ENCODE data around the gene TSHZ2.

TSHZ2 gene

GRCh38 chr20:52972190-52972937, at the start of gene TSHZ2:
TSHZ2 (plus strand) TSS chr20:52972358; CDS start chr20:52973294, 936 bp downstream.
- Histone ChIP-seq H3K4me1 (ENCODE audit: insufficient read depth, low read length) (no peaks in the 10 kb centered on the region), H3K36me3 (ENCODE audit: insufficient read depth, low read length) (no peaks in the 10 kb centered on the region), H3K9ac (ENCODE audit: low read depth, low read length) (peak within 1 kb of the TSS; percentile 78), H3K9me3 (ENCODE audit: control insufficient read depth, insufficient read depth, low read length) (no peaks in the 10 kb centered on the region)

DNA sequence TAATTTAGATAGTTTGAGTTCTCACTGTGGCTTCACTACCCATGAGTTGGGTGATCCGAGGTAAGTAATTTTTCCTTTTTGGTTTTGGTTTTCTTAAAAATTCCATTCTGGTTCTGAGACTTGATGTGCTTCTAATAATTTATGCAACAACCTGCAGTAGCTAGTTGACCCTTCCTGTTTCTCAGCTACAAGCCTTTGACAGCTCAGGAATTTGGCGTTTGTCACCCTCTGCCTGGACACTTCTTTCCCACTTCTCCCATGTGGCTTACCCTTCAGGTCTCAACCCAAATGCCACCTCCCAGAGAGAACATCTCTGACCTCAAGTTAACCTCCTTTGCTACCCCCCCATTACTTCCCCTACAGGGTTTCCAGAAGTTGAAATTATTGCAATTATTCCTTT, 49.7 kb upstream of the TSHZ2 start:
- no peaks in the 10 kb centered on the region for H3K9me3 ChIP-seq (ENCODE audit: control insufficient read depth, insufficient read depth, low read length)
- no peaks in the 10 kb centered on the region for H3K36me3 ChIP-seq (ENCODE audit: insufficient read depth, low read length)
- H3K4me1 ChIP-seq (ENCODE audit: insufficient read depth, low read length): peaks cover 6% of the 10 kb centered on the region; the same call in 1 of the 2 replicates
- no peak overlapping the region for H3K9ac ChIP-seq (ENCODE audit: low read depth, low read length)

GRCh38 chr20:52923123-52923937, 48.8 kb upstream of the TSHZ2 start:
- no peaks in the 10 kb centered on the region for H3K36me3 ChIP-seq (ENCODE audit: insufficient read depth, low read length)

DNA sequence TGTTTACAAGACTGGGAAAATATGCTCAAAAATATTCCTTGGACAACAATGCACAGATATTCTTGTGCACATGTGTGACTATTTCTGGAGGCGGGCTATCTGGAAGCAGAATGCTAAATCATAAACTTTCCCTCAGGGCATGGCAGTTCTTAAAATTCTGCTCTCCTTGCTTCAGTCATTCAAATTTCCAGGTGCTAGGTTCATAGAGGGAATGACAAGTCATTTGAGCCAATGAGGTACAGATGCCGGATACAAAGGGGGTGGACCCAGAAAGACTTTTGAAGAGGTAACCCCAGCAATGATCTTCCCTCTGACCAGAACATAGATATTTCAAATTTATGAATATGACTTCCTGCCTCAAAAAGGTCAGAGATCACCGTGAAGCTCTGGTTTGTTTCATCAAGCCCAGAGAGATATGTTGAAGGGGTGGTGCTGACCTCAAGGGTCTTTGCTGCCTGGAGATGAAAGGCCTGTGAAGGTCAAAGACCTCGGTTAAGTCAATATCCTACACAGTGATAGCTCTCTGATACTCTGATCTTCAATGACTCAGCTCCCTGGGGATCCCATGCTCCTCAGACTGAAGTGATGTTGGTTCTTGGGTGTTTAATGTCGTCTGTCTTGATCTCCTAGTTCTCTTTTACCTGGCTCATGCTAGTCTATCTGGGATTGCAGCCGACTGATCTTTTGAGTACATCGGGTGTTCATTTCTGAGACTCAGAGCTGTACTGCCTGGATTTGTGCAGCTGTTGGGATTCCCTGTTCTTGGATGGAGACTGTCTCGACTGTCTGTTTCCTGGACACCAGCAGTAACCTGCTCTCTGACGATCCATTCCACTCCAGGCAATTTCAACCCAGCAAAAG, 47.5 kb upstream of the TSHZ2 start:
- peaks cover 6% of the 10 kb centered on the region; the same call in 1 of the 2 replicates for H3K4me1 ChIP-seq (ENCODE audit: insufficient read depth, low read length)
- H3K9ac ChIP-seq (ENCODE audit: low read depth, low read length): no peak overlapping the region
- H3K36me3 ChIP-seq (ENCODE audit: insufficient read depth, low read length): no peaks in the 10 kb centered on the region
- no peaks in the 10 kb centered on the region for H3K9me3 ChIP-seq (ENCODE audit: control insufficient read depth, insufficient read depth, low read length)

More at GRCh38 chr20:52923123-52923937, 48.8 kb upstream of the TSHZ2 start:
- Histone ChIP-seq H3K9me3 (ENCODE audit: control insufficient read depth, insufficient read depth, low read length) (no peaks in the 10 kb centered on the region), H3K9ac (ENCODE audit: low read depth, low read length) (no peak overlapping the region), H3K4me1 (ENCODE audit: insufficient read depth, low read length) (peaks cover 6% of the 10 kb centered on the region; the same call in 1 of the 2 replicates)

- H3K4me1 ChIP-seq (ENCODE audit: insufficient read depth, low read length): peaks cover 6% of the 10 kb centered on the region; the same call in 1 of the 2 replicates
- H3K9ac ChIP-seq (ENCODE audit: low read depth, low read length): no peak overlapping the region
- no peaks in the 10 kb centered on the region for H3K9me3 ChIP-seq (ENCODE audit: control insufficient read depth, insufficient read depth, low read length)
- no peaks in the 10 kb centered on the region for H3K36me3 ChIP-seq (ENCODE audit: insufficient read depth, low read length)
These were observed 45.7 kb upstream of the TSHZ2 start for GRCh38 chr20:52926505-52926904.

DNA sequence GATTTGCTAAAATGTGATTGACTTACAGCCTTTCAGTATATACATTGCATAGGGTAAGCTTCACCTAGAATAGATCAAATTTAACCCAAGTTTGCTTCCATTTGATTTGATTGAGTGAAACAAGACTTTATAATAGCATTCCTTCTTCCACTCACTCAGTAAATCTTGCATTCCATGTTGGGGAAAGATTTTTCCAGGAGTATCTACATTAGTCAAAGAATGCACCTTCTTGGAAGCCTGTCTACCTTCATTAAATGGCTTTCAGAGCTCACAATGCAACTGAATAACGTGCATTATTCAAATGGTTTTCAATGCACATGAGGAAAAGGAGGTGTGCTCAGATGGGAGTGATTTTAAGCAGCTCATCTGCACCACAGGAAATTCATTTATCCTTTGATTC, 38.3 kb upstream of the TSHZ2 start:
- no peaks in the 10 kb centered on the region for H3K36me3 ChIP-seq (ENCODE audit: insufficient read depth, low read length)
- no peak overlapping the region for H3K9ac ChIP-seq (ENCODE audit: low read depth, low read length)

DNA sequence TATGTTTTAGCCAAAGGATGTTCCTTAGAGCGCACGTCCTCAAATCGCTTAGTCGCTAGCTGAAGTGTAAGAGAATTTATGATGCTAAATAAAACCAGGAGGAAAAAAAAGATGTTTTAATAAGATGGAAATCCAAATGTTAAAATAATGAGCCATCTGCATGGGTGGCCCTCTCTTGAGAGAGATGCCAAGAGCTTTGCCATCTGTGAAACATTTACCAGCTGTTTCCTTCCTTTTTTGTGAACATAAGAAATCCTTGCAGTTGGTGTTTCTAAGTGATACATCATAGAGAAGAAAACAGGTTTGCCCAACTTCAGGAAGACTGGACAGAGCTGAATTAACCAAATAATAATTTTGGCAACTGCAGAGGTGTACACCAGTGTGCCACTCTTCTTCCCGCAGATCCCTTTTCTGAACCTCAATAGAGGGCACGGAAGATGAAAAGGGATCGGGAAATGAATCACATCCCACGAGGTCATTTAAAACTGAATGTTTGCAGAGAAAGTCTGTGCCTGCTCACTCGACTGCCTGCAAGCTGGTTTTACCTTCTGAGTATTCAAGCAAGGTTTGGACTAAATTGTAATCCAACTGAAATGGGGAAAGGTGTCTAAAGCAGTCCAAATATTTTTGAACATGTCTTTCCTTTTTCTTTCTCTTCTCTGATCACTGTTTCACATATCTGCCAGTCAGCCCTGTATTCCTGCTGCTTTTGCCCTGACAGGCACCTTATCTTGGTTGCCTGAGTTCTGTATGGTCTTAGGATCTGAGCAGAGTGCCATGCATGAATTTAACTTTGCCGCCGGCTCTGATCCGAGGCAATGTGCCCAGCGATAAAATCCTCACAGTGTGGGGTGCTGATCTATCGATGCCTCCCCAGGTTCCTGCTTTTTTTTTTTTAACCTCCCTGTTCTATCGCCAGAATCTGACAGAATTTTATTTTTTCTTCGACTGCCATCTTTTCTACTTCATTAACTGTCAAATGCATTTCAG, 35.5 kb upstream of the TSHZ2 start:
- H3K9ac ChIP-seq (ENCODE audit: low read depth, low read length): no peak overlapping the region
- H3K36me3 ChIP-seq (ENCODE audit: insufficient read depth, low read length): no peaks in the 10 kb centered on the region
- no peaks in the 10 kb centered on the region for H3K4me1 ChIP-seq (ENCODE audit: insufficient read depth, low read length)
- no peaks in the 10 kb centered on the region for H3K9me3 ChIP-seq (ENCODE audit: control insufficient read depth, insufficient read depth, low read length)

More for the DNA sequence above, 38.3 kb upstream of the TSHZ2 start:
- Histone ChIP-seq H3K9me3 (ENCODE audit: control insufficient read depth, insufficient read depth, low read length) (no peaks in the 10 kb centered on the region), H3K4me1 (ENCODE audit: insufficient read depth, low read length) (no peaks in the 10 kb centered on the region)

GRCh38 chr20:52937591-52938100, 34.5 kb upstream of the TSHZ2 start:
- Histone ChIP-seq H3K4me1 (ENCODE audit: insufficient read depth, low read length) (no peaks in the 10 kb centered on the region), H3K9ac (ENCODE audit: low read depth, low read length) (no peak overlapping the region), H3K36me3 (ENCODE audit: insufficient read depth, low read length) (no peaks in the 10 kb centered on the region), H3K9me3 (ENCODE audit: control insufficient read depth, insufficient read depth, low read length) (no peaks in the 10 kb centered on the region)

GRCh38 chr20:52939141-52939540, 33.0 kb upstream of the TSHZ2 start:
- Histone ChIP-seq H3K4me1 (ENCODE audit: insufficient read depth, low read length) (no peaks in the 10 kb centered on the region), H3K9ac (ENCODE audit: low read depth, low read length) (no peak overlapping the region), H3K36me3 (ENCODE audit: insufficient read depth, low read length) (no peaks in the 10 kb centered on the region), H3K9me3 (ENCODE audit: control insufficient read depth, insufficient read depth, low read length) (no peaks in the 10 kb centered on the region)

DNA sequence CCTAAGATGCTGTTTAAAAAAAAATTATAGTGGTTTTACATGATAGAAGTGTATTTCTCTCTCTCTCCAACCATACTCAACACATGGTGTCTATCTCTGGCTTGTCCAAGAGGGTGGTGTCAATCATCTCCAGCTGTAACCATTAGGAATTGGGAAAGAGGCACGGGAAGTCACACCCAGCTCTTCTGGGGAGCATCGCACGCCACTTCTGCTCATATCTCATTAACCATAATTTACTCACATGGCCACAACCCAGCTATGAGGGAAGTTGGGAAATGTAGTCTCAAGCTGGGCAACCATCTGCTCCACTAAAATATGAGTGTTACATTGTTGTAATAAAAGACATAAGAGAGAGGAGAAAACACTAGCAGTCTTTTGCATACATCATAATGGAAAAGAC, 30.4 kb upstream of the TSHZ2 start:
- Histone ChIP-seq H3K36me3 (ENCODE audit: insufficient read depth, low read length) (no peaks in the 10 kb centered on the region), H3K4me1 (ENCODE audit: insufficient read depth, low read length) (no peaks in the 10 kb centered on the region), H3K9me3 (ENCODE audit: control insufficient read depth, insufficient read depth, low read length) (no peaks in the 10 kb centered on the region), H3K9ac (ENCODE audit: low read depth, low read length) (no peak overlapping the region)

- no peaks in the 10 kb centered on the region for H3K36me3 ChIP-seq (ENCODE audit: insufficient read depth, low read length)
- H3K9me3 ChIP-seq (ENCODE audit: control insufficient read depth, insufficient read depth, low read length): no peaks in the 10 kb centered on the region
- H3K9ac ChIP-seq (ENCODE audit: low read depth, low read length): no peak overlapping the region
- no peaks in the 10 kb centered on the region for H3K4me1 ChIP-seq (ENCODE audit: insufficient read depth, low read length)
These were observed 28.8 kb upstream of the TSHZ2 start for GRCh38 chr20:52943185-52943841.

DNA sequence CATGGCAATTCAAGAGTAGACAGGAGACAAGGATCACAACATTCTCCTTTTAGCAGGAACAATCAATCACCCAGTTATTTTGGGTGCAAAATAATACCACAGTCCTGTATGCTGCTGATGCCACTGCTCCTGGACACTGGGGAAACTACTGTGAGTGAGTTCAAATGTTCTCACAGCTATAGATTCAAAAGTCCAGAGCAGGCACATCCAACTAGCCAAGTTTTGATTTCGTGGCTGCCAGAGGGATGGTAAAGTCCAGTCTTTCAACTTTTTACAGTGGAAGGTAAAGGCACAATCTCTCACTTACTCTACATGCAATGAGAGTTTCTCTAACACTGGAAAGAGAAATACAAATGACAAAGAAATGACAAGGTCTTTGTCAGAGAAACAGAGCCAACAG, 26.9 kb upstream of the TSHZ2 start:
- H3K36me3 ChIP-seq (ENCODE audit: insufficient read depth, low read length): no peaks in the 10 kb centered on the region
- H3K9me3 ChIP-seq (ENCODE audit: control insufficient read depth, insufficient read depth, low read length): no peaks in the 10 kb centered on the region
- H3K9ac ChIP-seq (ENCODE audit: low read depth, low read length): no peak overlapping the region
- H3K4me1 ChIP-seq (ENCODE audit: insufficient read depth, low read length): no peaks in the 10 kb centered on the region

Measured in ES-I3 (cell line).